ENCODE measurements around the gene APBA1.

The APBA1 gene

GRCh38 chr9:69515810-69516209, 156.4 kb downstream of the APBA1 start:
- no peak for FAIRE-seq

DNA sequence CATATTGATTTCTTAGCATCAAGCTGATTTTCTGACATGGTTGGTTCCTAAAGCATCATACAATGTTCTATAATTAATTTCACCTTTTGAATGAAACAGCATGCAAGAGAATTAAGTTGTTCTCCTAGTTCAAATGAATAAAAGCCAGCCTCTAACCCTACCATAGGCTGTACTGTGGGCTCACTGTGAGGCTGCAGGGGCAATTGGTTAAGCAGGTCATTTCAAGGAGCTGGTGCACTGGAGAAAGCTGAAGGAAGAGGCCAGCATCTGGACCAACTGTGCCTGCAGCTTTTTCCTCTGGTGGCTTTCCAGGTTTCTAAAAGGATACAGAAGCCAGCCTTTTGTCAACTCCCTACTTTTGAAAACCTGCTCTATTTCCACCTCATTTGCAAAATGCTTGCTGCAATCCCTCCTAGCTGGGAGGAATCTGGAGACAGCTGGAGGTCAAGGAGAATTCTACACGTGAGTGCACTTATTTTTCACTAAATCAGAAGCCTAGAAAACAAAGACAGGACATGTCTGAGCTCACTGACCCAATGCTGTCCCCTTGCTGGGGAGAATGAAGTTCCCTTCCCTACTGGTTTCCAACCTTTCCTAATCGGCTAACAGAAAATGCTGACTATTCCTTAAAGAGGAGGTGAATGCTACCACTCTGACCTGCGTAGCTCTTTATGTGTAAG, 158.9 kb downstream of the APBA1 start:
- no peak for FAIRE-seq

GRCh38 chr9:69504058-69504457, 168.1 kb downstream of the APBA1 start:
- FAIRE-seq, result no peak

- no peak for FAIRE-seq
These were observed 169.4 kb downstream of the APBA1 start for GRCh38 chr9:69502671-69503301.

DNA sequence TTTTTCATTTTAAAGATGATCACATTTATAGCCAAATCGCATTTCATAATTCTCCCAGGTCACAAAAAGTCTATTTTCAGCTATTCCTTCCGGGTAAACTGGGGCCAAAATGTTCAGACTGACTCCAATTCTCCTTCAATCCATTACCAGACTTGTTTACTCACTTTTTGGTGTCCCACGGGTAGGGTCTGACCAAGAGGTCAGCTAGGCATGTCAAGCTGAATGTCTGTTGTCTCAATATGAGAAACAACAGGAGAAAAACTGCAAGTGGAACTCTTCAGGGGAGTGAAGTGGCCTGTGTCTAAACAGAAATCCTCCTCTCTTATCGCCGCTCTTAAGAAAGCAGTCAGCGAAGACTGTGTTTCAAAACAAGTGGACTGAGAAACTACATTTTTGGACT, 171.3 kb downstream of the APBA1 start:
- FAIRE-seq, result no peak

- no peak for FAIRE-seq
These were observed 172.2 kb downstream of the APBA1 start for GRCh38 chr9:69499959-69500358.

GRCh38 chr9:69499407-69499806, 172.8 kb downstream of the APBA1 start:
- FAIRE-seq, result no peak

GRCh38 chr9:69498470-69498869, 173.7 kb downstream of the APBA1 start:
- no peak for FAIRE-seq

DNA sequence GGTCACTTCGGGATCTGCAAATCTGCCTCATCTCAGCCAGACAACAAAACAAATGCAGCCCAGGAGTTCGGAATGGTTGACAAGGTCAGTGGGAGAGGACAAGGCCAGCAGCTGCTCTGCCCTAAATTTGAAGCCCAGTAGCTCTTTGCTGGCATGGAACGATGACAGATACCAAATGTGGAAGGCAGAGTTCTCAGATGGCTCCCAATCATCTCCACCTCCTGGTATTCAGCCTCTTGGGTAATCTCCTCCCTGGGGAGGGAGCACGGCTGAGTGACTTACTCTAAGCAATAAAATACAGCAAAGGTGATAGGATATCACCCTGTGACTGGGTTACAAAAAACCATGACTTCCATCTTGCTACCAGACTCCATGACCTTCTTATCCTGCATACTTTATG, 174.4 kb downstream of the APBA1 start:
- FAIRE-seq, result no peak

- no peak for FAIRE-seq
These were observed 175.2 kb downstream of the APBA1 start for GRCh38 chr9:69496846-69497450.

DNA sequence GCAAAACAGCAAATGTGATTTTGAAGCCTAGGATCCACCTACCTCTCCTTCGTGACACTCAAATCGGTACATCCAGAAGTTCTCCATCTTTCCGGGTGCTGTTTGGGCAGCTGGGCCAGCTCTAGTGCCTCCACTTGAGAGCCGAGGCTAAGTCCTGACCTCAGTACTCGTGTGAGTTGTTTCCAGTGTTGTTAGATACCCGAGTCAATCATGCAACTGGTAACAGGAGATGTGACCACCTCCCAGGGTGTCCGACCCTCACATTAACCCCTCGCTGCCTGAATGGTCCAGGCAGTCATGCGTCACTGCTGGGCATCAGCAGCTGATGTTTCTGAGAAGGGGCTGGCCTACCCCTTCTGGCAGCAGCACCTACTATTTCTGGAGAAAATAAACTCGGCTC, 176.9 kb downstream of the APBA1 start:
- no peak for FAIRE-seq

DNA sequence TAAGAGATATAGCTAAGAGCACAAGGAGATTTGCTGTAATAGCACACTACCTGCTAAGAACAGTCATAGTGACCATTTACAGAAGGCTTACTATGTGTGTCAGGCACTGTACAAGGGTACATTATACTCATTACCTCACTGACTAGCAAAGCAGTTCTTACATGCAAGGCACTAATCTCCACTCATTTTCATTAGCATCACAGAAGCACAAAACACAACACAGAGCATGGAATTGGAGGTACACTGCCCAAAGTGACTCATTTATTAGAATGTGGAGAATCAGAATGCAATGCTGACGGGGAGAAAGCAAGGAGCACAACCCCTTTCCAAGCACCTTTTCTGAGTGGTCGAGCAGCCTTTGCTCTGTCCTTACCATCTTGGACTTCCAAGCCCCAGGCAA, 177.4 kb downstream of the APBA1 start:
- no peak for FAIRE-seq

DNA sequence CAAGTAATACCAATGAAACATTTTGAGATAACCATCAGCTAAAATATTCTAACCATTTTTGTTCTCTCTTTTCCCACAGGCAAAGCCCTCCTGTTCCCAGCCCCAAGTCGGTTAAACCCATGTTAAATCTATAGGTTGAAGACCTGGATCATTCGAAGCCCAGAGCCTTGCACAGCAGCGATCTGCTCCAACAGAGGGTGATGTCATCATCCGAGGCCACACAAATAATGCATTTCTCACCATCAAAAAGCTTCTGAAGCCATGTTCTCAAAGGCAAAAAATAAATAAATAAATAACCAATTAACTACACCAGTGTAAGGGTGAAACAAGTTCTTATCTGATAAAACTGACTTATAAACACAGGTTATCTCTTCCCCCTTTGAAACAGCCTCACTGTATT, 178.0 kb downstream of the APBA1 start:
- no peak for FAIRE-seq

DNA sequence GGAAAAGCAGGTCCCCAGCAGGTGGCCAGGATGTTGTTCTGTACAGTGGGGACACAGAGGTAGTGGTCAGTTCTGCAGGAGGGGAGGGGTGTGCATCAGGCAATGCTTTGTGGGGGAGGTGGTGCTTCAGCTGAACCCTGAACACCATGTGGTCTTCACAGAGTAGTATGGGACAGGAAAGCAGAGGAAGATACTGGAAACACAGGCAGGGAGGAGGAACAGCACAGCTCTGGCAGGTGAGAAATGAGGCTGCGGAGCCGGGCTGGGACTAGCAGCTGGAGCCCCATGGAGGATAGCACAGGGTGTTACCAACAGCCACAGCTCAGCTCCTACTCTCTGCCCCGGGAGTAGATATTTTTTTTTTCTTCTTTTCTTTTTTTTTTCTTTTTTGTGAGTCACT, 185.7 kb downstream of the APBA1 start:
- FAIRE-seq, result no peak

GRCh38 chr9:69485466-69485865, 186.7 kb downstream of the APBA1 start:
- FAIRE-seq, result no peak

DNA sequence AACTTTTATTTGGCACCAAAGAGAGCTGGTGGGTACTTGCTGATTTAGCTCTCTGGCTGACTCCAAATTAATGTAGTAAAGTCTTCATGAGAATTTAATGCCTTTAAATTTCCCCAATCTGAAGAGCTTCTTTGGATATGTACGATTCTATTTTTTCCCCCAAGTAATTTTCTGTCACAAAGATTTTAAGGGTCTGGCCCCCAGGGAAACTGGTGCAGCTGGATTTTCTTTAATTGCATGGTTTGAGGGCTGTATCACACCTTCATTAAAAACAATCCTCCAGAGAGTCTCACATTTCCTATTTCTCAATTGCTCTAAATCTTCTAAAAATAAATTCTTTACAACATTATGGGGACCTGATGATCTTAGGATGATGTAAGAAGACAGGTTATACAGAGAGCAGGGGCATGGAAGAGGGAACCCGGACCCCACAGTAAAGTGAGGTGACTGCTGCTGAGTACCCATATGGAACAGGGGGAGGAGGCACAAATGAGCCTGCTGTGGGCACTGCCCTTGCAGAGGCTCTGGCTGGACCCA, 188.2 kb downstream of the APBA1 start:
- no peak for FAIRE-seq

GRCh38 chr9:69476797-69477196, 195.4 kb downstream of the APBA1 start:
- FAIRE-seq, result no peak

GRCh38 chr9:69476016-69476415, 196.2 kb downstream of the APBA1 start:
- no peak for FAIRE-seq

GRCh38 chr9:69474821-69475220, 197.3 kb downstream of the APBA1 start:
- no peak for FAIRE-seq

- no peak for FAIRE-seq
These were observed 200.0 kb downstream of the APBA1 start for GRCh38 chr9:69472101-69472620.

- no peak for FAIRE-seq
These were observed 200.7 kb downstream of the APBA1 start for GRCh38 chr9:69471433-69471832.

DNA sequence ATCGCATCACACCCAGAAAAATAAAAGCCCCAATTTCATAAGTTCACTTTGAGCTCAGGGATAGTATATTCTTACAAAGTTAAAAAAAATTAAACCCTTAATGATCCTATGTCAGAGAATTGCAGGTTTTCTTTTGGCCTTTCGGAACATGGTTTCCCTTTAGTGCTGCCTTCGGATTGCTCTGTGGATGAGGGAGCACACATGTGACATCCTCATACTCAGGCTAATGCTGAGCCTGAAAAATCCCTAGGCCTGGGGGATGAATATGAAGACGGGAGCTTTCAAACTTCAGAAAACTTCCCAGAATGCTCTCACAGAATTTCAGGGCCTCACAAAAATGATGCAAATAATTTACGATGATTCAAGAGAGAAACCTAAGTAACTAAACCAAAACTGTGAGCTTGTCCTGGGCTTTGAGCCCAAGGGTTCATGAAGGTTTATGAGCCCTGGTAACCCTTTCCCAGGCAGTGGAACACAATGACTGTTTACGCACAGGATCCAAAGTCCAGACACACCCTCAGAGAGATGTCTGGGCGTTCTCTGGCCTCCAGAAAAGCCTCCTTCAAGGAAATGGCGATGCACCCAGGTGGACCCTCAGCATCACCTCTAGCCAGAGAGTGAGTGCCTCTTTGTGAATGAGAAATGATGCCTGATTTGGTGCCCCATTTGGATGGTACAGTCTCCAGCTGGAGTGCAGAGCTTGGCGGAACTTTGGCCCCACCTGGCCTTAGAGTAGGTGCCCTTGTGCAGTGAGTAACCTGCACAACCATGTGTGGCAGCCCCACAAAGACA, 201.8 kb downstream of the APBA1 start:
- no peak for FAIRE-seq

DNA sequence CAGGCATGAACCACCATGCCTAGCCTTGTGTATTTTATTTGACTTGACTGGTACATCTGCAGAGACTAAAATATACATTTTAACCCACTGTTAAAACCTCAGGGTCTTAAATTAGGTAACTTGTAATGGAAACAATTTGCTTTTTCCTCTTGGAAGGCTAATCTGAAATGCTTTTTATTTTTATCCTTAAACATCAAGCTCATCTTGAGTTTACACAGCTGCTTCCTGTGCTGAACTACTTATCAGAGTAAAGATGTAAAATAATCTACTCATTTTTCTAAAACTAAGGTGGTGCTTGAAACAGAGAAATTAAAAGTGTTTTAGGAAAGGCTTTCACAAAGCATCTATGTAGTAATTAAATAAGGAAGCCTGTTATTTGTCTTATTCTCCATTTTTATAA, 203.0 kb downstream of the APBA1 start:
- FAIRE-seq, result no peak

All from islet of Langerhans (tissue), 1 donor.